Measurements from ENCODE around the gene TMEM151A.
"Not testable (repeated sequence)": the region's sequence is repeated elsewhere in the genome, so short reads cannot be mapped to it uniquely, and the experiment has no call there.

DNA sequence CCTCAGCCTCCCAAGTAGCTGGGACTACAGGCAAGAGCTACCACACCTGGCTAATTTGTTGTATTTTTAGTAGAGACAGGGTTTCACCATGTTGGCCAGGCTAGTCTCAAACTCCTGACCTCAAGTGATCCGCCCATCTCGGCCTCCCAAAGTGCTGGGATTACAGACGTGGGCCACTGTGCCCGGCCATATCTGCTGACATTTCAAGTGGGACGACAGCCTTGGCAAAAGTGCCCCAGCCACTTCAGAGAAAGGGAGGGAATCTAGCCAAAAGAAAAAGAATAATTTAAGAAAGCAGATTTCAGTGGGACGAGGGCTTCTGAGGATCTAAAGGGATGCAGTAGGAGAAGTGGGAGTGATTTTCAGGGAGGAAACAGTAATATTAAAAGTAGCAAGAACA, 38.6 kb upstream of the TMEM151A start:
- TF ChIP-seq, protein P1, sequence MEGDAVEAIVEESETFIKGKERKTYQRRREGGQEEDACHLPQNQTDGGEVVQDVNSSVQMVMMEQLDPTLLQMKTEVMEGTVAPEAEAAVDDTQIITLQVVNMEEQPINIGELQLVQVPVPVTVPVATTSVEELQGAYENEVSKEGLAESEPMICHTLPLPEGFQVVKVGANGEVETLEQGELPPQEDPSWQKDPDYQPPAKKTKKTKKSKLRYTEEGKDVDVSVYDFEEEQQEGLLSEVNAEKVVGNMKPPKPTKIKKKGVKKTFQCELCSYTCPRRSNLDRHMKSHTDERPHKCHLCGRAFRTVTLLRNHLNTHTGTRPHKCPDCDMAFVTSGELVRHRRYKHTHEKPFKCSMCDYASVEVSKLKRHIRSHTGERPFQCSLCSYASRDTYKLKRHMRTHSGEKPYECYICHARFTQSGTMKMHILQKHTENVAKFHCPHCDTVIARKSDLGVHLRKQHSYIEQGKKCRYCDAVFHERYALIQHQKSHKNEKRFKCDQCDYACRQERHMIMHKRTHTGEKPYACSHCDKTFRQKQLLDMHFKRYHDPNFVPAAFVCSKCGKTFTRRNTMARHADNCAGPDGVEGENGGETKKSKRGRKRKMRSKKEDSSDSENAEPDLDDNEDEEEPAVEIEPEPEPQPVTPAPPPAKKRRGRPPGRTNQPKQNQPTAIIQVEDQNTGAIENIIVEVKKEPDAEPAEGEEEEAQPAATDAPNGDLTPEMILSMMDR (IDR thresholded peaks at IDR 0.05), result not testable (repeated sequence)
- not testable (repeated sequence) for TF ChIP-seq POLR2A (IDR thresholded peaks at IDR 0.05)

All from Peyer's patch (tissue), 4 donors.